Testis (tissue), 3 donors: Measurements from ENCODE around the gene PMEPA1. TPM values are rescaled to one million over a fixed set of nuclear protein-coding genes. Genes with fewer than 3 reads are reported as not detected.

Experiments used
- DNase-seq: peaks from one replicate; pipeline ENCODE4 v3.0.0-alpha.2; 2019
- H3K27ac ChIP-seq, 2 donors: fragments of 200-600 bp; sonication (generic); one replicate each; pipeline ENCODE4 v1.5.1; 2019
- H3K27me3 ChIP-seq: fragments of 200-600 bp; sonication (generic); one replicate; pipeline ENCODE4 v1.5.1; 2019
- H3K36me3 ChIP-seq: fragments of 200-600 bp; sonication (generic); one replicate; pipeline ENCODE4 v1.5.1; 2017; ENCODE audit warnings: low read depth; ENCODE audit errors: missing control alignments
- H3K4me1 ChIP-seq: fragments of 200-600 bp; sonication (generic); one replicate; pipeline ENCODE4 v1.5.1; 2019
- H3K4me3 ChIP-seq, 2 donors: fragments of 200-600 bp; sonication (generic); one replicate each; pipeline ENCODE4 v1.5.1; 2017 to 2019
- H3K9me3 ChIP-seq: fragments of 200-600 bp; sonication (generic); one replicate; pipeline ENCODE4 v1.5.1; 2017
- POLR2A ChIP-seq: fragments of 450-650 bp; IDR thresholded peaks from one replicate; pipeline ENCODE4 v1.6.1; 2017; ENCODE audit warnings: antibody characterized with exemption, mild to moderate bottlenecking, moderate library complexity
- WGBS, 2 donors: methylation state at CpG; one replicate each; pipeline ENCODE4 v1.1.5; 2018; 5-methylcytosine and 5-hydroxymethylcytosine counted together
- intact Hi-C: fragments of 100-400 bp; cut with DNase I; formaldehyde crosslinking; loops from one replicate; pipeline ENCODE4 v1.15.1; 2023; ENCODE audit warnings: low total_unique reads
- polyA plus RNA-seq: library from polyadenylated mRNA; stranded (reverse); fragments of 350-450 nt; fragmentation: Illumina TruSeq; extraction: RNeasy Lipid Tissue Mini Kit (QIAGEN cat#74804); gene quantifications from one replicate; pipeline ENCODE4 v1.2.3, GENCODE V29; 2014; ENCODE audit warnings: low read depth, low replicate concordance; ENCODE audit not compliant: insufficient read depth
- total RNA-seq, 2 donors: library from RNA; depleted of rRNA; stranded (reverse); fragments of >200 nt; gene quantifications; one replicate each; pipeline ENCODE4 v1.2.3, GENCODE V29; 2016
- TF ChIP-seq, protein P1 (sequence below), 3 experiments: fragments of 450-650 bp in 2 of 3; fragments of 200-600 bp in 1 of 3; sonication (generic) in 1 of 3; IDR thresholded peaks; one replicate each; pipeline ENCODE4 v1.5.1; 2016 to 2019; ENCODE audit warnings: antibody characterized with exemption in 3 of 3, mild to moderate bottlenecking in 2 of 3, moderate library complexity in 1 of 3

Gene PMEPA1
- total and polyA plus RNA-seq, 3 donors from 2014 or later = 8.1 to 16.8 (median 12.1) TPM

- H3K4me3 ChIP-seq = no peak overlapping the region
- H3K9me3 ChIP-seq = no peaks in the 10 kb centered on the region
- H3K27me3 ChIP-seq = no peaks in the 10 kb centered on the region
- no peak for DNase-seq
- H3K27ac ChIP-seq = no peak overlapping the region
- TF ChIP-seq, protein P1, sequence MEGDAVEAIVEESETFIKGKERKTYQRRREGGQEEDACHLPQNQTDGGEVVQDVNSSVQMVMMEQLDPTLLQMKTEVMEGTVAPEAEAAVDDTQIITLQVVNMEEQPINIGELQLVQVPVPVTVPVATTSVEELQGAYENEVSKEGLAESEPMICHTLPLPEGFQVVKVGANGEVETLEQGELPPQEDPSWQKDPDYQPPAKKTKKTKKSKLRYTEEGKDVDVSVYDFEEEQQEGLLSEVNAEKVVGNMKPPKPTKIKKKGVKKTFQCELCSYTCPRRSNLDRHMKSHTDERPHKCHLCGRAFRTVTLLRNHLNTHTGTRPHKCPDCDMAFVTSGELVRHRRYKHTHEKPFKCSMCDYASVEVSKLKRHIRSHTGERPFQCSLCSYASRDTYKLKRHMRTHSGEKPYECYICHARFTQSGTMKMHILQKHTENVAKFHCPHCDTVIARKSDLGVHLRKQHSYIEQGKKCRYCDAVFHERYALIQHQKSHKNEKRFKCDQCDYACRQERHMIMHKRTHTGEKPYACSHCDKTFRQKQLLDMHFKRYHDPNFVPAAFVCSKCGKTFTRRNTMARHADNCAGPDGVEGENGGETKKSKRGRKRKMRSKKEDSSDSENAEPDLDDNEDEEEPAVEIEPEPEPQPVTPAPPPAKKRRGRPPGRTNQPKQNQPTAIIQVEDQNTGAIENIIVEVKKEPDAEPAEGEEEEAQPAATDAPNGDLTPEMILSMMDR (IDR thresholded peaks at IDR 0.05) = no peak
- TF ChIP-seq POLR2A = no peak
- H3K4me1 ChIP-seq = no peaks in the 10 kb centered on the region
- no peaks in the 10 kb centered on the region for H3K36me3 ChIP-seq
- 85 to 86% methylated on average over 4 to 7 of the region's 7 CpGs for WGBS, 2 donors
- intact Hi-C loops = no loop called here
Measured at GRCh38 chr20:57701651-57702050, 8.2 kb downstream of the PMEPA1 start.

DNA sequence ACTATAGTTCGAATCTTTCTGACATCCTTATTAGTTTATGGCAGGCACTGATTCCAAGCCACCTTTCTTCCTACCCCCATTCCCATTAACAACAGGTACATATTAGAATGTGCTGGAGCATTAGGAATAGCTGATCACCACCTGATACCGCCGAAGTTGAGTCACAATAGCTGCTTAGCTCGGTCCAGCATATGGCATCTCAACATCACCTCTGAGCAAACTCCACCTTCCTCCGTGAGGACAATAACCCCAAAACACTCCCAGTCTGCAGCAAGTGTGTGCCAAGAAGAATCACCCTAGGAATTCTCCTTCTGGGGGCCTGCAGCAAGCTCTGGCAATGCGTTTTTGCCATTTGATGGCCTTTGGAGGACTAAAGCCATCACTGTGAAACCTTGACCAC is 8.7 kb downstream of the PMEPA1 start:
- no peaks in the 10 kb centered on the region for H3K36me3 ChIP-seq
- DNase-seq = no peak
- H3K27me3 ChIP-seq = no peaks in the 10 kb centered on the region
- H3K4me3 ChIP-seq = no peak overlapping the region
- no peaks in the 10 kb centered on the region for H3K9me3 ChIP-seq
- no peak overlapping the region for H3K27ac ChIP-seq
- no peaks in the 10 kb centered on the region for H3K4me1 ChIP-seq
- intact Hi-C loops = no loop called here
- TF ChIP-seq, protein P1 (IDR thresholded peaks at IDR 0.05) = no peak
- no peak for TF ChIP-seq POLR2A
- 87 to 91% methylated on average over 5 to 6 of the region's 6 CpGs for WGBS, 2 donors

DNA sequence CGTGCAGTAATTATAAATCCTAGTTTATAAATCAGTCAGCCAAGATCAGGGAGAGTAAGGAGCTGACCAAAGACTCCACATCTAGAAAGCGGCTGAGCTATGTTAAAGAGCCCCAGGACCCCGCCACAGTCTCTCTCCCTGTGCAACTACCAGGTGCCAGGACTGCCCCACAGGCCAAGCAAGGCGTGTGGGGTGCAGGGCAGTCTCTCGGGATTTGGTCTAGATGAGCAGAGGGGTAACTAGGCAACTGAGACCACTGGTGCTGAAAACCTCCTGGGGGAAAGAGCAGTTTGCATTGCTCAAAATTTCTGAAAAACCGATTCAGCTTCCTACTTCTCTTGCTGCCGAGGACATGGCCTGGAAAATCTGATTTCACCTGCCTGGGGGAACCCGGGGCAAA is 10.4 kb downstream of the PMEPA1 start:
- no peak for DNase-seq
- Histone ChIP-seq H3K36me3 (no peaks in the 10 kb centered on the region), H3K27me3 (no peaks in the 10 kb centered on the region), H3K27ac (no peak overlapping the region), H3K9me3 (no peaks in the 10 kb centered on the region), H3K4me1 (no peaks in the 10 kb centered on the region), H3K4me3 (no peak overlapping the region)
- WGBS, 2 donors = 79 to 89% methylated on average over 7 to 8 of the region's 8 CpGs
- intact Hi-C loops = no loop called here
- TF ChIP-seq POLR2A = no peak
- TF ChIP-seq, protein P1 (IDR thresholded peaks at IDR 0.05) = no peak

DNA sequence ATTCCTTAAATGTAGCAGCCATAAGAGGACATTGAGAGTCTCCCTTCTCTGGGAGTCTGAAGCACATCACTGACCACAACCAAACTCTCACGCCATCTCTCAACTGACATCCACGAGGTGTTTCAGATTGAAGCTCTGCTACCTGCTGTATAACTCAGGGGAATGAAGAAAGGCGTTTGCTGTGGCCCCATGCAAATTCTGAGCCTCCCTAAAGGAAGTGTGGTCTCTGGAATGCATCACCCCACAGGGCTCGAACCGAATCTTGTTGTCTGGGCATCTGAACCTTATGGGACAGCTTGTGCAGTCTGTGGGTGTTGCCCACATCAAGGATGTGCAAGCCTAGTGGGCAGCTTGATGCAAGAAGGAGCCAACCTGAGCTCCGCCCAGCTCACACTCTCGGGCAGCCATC is 10.9 kb downstream of the PMEPA1 start:
- Histone ChIP-seq H3K27ac (no peak overlapping the region), H3K4me1 (no peaks in the 10 kb centered on the region), H3K27me3 (no peaks in the 10 kb centered on the region), H3K9me3 (no peaks in the 10 kb centered on the region), H3K36me3 (no peaks in the 10 kb centered on the region), H3K4me3 (no peak overlapping the region)
- TF ChIP-seq, protein P1 (IDR thresholded peaks at IDR 0.05) = no peak
- no peak for TF ChIP-seq POLR2A
- WGBS, 2 donors = 70 to 78% methylated on average over 6 to 7 of the region's 7 CpGs
- intact Hi-C loops = no loop called here
- DNase-seq = no peak

GRCh38 chr20:57698116-57698866 is 11.5 kb downstream of the PMEPA1 start:
- no peak for TF ChIP-seq POLR2A
- TF ChIP-seq, protein P1 (IDR thresholded peaks at IDR 0.05) = no peak
- intact Hi-C loops = no loop called here
- Histone ChIP-seq H3K27ac (no peak overlapping the region), H3K27me3 (no peaks in the 10 kb centered on the region), H3K36me3 (no peaks in the 10 kb centered on the region), H3K9me3 (no peaks in the 10 kb centered on the region), H3K4me3 (no peak overlapping the region), H3K4me1 (no peaks in the 10 kb centered on the region)
- no peak for DNase-seq
- WGBS, 2 donors = 87 to 91% methylated on average over 17 of the region's 17 CpGs
